HG02852 (cell line): ENCODE data around the gene NPVF.
A peak's percentile ranks its signal among the peaks of the same experiment; 100 is the strongest.

Experiments used
- ATAC-seq: cut with Tn5 transposase; IDR thresholded peaks from one replicate; pipeline ENCODE4 v1.9.1; 2021; ENCODE audit warnings: mild to moderate bottlenecking, moderate library complexity; ENCODE audit not compliant: unreplicated experiment

NPVF gene

DNA sequence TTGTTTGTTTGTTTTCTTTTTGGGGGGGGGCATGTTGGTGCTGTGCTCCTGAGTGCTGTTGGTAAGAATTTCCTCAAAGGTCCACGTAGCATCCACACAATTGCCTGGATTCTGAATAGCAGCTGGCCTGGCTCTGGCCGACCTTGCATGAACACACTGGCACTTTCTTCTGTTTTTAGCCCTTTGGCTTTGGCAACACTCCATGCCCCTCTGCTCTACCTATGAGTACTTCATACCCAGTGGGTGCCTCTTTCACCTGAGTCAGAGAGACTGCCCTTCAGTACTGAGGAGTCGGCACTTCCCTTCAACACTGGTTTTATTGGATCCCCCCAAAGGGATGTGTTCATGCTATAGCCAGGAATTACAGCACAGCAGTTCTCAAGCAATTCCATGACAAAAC lies 7.2 kb upstream of the NPVF start:
- no peak for ATAC-seq

DNA sequence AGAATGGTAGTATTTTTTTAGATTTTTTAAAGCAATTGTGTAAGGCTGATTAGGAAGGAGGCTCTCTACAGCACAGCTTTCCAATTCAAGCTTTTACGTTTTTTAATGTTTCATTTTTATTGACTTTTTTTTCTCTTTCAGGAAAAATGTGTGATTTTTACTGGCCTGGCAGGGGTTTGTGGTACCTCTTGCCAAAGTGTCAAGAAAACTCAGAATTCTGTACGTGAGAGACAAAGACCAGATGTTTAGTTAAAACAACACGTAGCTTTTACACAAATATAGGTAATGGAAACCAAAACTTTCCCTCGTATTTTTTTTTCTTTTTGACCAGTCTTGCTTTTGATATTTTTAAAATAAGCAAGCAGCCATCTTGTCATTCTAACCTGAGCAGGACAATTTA lies 6.0 kb upstream of the NPVF start:
- ATAC-seq: no peak

DNA sequence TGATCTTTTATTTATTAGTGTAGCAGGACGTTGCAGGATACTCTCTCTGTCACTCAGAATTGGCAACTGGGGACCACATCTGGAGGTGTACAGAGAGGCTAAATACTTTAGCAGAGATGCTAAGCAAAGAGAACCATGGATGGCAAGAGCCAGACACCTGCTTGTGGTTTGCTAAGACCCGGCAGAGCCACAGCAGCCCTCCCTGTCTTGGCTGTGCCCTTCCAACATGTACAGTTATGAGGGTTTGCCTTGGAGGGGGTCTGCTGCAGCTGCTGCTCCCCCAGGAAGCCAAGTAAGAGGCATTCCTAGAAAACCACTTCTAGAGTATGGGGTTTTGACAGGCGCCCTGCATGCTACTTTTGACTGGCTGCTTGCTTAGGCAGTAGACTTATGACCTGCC lies 5.1 kb downstream of the NPVF start:
- no peak for ATAC-seq

DNA sequence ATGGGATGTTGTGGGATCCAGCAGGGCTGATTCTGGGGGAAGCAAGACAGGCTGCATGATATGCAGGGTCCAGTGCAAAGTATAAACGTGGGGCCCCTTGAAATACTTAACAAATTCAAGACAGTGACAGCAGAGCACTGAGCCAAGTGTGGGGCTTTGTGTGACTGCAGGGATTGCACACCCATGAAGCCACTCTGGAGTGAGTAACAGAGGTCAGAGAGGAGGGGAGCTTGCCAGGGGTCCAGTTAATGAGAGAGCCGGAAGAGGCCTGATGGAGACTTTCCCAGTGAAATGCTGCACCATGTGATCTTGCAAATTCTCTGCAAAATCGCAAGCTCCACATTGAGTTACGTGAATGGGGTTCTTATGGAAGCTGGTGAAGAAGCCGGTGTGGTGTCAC lies 5.6 kb downstream of the NPVF start:
- ATAC-seq: no peak

DNA sequence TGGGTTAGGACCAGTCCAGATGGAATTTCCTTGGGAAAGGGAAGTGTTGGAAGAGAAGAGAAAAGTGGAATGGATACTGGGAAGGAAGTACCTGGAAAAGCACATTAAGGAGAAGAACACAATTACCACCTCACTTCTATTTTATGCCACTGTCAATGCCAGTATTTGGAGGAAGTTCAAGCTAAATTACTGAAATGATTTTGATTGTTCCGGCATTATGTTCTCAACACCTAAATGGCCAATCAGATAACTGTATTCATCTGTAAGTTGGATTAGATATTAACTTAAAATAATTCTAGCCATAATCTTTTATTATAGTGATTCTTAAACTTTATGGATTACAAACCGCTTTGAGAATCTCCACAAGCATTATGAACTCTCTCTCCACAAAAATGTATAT lies 7.3 kb downstream of the NPVF start:
- no peak for ATAC-seq

DNA sequence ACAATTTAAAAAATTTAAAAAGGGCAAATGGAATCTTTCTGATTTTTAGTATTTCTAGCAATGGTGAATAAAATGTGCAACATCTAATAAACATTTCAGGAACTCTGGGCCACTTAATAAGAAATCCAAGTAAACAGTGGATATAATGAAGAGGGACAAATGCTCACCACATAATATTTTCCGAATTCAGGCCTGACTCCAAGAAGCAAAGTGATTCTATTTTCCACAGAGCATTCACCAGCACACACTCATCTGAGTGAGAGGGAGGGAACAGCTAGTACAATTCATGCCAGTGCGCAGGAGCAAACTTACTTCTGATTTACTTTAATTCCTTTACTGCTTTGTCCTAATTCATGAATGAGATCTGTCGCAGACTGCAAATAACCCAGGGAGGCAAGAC lies 10.1 kb downstream of the NPVF start:
- no peak for ATAC-seq

DNA sequence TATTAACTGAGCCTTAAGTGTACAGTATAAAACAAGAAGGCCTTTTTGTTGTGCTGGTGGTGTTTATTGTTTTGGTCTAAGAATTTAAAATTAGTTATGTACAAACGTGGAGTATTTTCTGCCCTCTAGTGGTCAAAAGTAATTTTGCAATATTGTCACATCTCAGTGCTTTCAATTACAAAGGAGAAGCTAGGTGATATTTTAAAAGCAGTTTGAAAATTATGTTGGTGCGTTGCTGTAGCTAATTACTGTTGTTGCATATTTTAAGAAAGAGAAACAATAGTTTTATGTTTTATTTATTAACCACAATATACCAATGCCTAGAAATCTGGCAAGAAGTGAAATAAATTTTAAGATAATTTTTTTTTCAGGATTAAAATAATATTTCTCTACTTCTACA lies 11.4 kb downstream of the NPVF start:
- no peak for ATAC-seq

DNA sequence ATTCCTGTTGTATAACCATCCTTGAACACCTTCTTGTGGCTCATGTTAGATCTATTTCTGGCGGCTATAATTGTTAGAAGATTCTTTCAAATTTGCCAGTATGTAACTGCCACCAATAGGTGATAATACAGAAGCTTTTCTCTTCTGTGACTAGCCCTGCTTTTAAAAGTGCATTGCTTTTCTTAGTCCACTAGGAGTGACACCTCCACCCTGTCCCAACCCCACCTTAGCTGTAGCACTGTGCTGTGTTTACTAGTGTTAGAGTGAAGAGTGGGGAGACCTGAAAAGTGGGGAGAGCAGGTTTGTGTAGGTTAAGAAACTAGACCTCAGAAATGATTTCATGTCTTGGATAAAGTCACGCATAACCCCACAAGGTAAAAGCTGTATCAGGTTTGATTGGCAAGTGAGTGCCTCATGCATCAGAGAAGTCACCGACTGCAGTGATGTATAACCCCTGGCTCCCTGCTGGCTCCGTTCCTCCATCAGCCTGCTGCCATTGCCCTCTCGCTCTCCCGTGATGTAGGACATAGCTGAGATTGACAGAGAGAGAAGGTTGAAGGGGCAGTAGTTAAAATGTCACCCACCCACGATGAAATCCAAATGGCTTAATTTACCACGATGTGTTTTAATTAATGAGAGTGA lies 12.5 kb downstream of the NPVF start:
- no peak for ATAC-seq

DNA sequence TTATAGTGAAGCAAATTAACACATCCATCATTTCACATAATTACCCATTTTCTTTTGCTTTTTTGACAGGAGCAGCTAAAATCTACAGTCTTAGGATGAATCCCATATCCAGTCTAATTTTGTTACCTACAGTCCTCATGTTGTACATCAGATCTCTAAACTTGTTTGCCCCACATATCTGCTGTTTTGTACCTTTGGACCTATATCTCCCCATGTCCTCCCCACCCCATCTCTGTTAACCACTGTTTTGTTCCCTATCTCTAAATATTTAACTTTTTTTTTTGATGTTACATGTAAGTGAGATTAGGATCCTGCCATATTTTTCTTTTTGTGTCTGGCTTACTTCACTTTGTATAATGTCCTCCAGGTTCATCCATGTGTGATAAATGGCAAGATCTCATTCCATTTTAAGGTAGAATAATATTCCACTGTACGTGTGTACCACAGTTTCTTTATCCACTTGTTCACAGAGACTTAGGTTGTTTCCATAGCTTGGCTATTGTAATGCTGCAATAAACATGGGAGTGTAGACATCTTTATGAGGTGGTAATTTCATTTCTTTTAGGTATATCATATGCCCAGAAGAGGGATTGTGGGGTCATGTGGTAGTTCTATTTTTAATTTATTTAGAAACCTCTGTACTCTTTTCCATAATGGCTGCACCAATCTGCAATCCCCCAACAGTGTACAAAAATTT lies 19.6 kb downstream of the NPVF start:
- no peak for ATAC-seq

DNA sequence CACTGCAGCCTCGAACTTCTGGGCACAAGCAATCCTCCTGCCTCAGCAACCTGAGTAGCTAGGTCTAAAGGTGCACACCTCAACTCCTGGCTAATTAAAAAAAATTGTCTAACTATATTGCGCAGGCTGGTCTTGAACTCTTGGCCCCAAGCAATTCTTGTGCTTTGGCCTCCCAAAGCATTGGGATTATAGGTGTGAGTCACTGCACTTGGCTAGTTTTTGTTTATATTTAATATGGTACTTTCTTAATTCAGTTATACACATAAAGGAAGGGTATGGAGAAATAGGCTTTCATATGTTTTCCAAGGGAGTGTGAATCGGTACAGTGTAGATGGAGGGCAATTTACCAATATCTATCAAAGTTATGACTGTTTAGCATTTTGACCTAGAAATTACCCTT lies 20.4 kb downstream of the NPVF start:
- ATAC-seq: no peak

DNA sequence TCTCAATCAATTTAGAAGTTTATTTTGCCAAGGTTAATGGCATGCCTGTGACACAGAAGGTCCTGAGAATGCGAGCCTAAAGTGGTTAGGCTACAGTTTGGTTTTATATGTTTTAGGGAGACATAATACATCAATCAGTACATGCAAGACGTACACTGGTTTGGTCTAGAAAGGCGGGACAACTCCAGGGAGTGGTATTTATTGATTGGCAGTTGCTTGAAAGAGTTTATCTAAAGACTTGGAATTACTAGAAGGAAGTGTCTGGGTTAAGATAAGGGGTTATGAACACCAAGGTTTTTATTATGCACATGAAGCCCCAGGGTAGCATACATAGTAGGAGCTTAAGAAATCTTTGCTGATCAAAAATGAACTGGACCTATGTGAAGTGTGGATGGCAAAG lies 21.5 kb downstream of the NPVF start:
- no peak for ATAC-seq

DNA sequence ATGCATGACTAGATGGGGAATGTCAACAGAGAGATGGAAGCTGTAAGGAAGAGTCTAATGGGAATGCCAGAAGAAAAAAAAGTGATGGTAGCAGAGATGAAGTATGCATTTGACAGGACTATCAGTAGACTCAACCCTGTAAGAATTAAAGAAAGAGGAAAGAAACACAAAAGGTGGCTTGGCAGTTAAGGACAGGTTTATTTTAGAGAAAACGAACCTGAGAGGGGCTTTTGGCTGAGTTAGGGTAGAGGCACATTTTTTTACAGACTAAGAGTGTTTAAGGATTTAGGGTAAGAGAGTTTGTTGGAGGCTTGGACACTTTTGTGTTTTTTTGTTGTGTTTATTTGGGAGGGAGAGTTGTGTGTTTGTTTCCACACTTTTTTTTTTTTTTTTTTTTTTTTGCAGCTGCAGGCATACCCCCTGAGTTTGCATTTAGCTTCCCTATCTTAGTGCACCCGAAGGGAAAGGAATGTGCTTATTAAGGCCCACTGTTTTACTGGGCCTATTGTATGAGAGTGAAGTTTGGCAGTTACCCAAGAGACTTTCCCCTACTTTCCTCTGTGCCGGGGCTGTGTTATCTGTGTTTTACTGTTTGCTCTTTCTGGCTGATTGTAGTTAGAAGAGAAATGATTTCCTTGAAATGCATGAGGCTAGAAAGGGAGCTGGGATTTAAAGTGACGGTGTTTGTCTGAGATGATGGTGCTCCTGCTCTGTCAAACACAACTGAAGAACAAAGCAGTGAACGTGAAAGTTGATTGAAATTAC lies 32.0 kb downstream of the NPVF start:
- no peak for ATAC-seq

DNA sequence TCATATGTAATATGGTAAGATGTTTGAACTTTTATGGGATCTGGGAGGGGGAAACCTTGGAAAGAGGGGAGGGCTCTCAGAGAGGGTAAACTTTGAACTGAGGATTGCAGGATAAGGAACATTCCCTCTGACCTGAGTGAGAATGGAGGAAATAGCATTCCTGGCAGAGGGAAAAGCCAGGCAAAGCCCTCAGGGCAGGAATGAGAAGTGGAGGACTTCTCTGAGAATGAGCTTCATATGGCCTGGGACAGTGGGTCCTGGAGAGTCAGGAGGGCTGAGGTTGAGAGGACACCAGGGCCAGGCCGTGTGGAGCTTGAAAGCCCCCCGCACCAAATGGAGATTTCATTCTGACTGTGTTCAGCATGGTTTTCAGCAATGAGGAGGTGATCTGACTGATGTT lies 34.2 kb downstream of the NPVF start:
- no peak for ATAC-seq

DNA sequence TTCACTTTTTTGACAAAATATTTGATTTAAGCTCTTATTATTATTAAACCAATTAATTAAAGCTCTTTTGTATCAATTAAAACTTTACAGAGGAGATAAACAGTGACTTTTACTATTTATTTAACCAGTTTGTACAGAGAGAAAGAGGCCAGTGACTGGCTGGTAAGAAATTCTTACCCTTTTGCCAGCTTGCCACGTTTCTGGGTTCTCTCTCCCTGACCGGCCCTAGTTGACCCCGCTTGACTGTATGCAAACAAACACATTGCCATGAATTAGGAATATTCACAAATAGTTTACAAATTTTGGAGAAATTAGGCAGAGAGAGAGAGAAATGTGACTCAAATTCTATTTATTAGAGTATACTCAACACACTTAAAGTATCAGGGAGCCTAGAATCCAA lies 36.2 kb downstream of the NPVF start:
- ATAC-seq: no peak

DNA sequence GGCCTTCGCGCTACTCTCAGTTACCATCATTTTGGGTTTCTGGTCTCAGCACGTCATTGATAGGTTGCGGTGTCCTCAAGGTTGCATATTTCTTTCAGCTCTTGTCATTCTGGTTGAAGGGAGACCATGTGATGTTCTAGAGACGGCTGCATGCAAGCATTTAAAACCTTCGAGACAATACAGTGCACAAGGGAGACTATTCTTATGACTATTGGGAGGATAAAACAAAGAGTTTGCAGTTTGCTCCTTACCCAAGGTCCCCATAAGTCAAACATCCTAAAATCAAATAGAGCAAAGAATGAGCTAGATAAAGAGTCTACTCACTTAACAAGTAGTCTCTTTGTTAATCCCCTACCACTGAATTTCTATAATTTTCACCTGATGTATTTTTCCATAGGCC lies 39.1 kb downstream of the NPVF start:
- ATAC-seq: no peak

DNA sequence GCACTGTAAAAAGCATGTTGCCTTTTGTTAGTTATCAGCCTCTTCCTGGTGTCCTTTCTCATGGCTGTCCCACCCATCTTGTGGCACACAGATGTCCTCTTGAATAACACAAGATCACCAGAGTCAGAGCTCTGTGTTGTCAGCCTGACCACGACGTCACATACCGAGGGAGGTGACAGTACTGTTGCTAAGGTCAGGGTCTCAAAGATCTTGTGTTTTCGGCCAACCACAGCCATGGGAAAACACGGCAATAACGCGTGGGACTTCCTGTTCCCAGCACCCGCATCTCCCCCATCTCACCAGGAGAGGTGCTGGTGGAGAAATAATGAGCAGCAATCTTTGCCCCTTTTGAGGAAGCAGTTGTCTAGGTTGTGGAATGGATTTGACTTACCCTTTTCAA lies 40.4 kb downstream of the NPVF start:
- ATAC-seq: no peak

DNA sequence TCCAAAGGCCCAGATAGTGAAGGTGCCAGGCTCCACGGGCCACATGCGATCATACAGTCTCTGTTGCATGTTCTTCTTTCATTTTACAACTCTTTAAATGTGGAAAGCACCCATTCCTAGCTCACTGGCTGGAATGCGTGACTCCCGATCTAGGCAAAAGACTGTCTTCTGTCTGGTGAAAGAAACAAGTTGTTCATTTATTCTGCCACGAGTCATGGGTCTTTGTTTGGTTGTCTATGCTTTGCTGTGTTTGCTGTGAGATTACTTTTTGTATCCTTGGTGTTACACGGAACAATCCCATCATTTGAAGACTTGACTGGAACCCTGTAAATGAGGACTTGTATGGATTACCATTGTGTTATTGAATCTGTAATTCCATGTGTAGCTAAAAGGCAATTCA lies 41.9 kb downstream of the NPVF start:
- ATAC-seq: no peak

DNA sequence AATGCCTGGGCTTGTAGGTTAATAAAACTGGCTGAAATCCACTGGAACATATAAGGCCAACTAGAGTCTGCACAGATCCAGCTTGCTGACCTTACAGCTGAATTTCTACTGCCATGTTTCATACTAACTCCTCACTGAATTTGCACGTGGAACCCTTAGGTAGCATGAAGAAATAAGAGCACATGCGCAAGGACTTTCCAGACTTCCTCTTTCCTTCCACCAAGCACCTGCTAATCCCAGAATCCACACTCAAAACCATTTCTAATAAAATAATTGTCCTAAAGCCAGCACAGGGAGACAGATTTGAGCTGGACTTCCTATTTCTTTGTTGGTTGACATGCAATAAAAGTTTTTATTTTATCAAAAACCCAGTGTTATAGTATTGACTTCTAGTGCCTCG lies 46.8 kb downstream of the NPVF start:
- ATAC-seq: no peak

DNA sequence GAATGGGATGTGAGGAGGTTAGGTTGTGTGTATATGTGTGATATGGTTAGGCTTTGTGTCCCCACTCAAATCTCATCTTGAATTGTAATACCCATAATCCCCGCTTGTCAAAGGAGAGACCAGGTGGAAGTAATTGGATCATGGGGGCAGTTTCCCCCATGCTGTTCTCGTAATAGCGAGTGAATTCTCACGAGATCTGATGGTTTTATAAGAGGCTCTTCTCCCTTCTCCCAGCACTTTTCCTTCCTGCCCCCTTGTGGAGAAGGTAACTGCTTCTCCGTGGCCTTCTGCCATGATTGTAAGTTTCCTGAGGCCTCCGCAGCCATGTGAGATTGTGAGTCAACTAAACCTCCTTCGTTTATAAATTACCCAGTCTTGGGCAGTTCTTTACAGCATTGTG lies 47.3 kb downstream of the NPVF start:
- no peak for ATAC-seq

DNA sequence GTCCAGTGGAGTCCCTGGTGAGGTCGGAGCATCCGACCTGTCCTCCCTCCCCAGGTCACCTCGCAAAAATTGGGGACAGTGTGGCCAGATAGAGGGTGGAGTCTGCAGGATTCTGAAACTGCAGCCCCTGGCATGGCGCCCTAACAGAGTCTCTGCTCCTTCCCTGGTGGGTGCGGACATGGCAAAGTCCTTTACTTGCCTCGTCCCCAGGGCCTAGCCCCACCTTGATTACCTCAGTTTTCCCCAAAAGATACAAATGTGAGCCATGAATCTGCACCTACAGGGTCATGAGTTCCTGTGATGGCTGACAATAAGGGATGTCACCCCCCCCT lies 47.7 kb downstream of the NPVF start:
- ATAC-seq: peak; percentile 31

DNA sequence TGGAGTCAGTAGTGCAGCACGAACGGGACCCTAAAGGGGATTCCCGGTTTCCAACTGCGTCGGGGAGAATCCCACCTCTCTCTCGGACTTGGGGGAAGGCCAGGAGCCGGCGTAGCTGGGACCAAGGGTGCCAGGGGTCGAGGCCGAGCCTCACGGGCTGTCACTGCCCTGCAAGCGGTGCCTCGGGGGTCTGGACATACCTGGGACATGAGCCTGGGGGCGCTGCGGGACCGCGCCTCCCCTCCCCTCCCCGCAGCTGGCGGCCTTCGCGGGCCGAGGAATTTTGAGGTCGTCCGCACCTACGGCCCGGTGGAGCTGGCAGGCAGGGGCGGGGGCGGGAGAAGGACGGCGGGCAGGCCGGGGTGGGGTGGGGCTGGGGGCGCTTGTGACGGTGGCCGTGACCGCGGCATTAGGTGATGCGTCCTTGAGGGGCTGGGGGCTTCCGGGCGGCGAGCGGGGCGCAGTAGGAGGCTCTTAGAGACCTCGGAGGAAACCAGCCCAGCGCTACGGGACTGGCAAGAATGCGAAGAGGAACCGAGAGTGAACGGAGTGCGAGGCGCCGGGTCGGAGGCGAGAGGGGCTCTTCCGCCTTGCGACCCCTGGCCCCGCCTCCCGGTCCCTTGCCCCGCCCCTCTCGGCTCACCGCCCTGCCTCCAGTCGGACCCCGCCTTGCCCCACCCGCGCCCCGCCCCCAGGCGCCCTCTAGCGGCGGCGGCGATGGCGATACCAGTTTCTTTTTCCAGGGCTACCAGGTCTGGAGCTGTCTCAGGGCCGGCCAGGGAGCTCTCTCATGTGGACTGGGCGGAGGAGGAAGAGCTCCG lies 48.3 kb downstream of the NPVF start:
- peak; percentile 93 for ATAC-seq

DNA sequence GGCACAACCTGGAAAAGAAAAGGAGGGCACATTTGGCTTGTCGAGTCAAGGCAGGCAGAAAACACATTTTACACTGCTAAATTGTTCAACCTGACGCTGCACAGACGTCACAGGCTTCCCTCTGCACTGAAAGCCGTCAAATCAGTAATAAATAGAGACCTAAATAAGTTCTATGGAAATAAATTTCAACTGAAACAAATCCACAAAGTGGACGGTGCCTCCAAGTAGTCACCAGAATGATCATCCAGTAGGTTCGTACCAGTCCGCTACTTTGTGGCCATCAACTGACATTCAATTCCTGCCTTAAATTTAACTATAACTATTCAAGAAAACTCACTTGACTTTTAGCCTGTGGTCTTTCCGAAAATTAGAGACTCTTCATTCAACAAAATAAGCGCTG lies 49.0 kb downstream of the NPVF start:
- no peak for ATAC-seq
